ENCODE data around the gene GRHL1. TPM values are rescaled to one million over a fixed set of nuclear protein-coding genes. Genes with fewer than 3 reads are reported as not detected.
"Not testable (repeated sequence)": the region's sequence is repeated elsewhere in the genome, so short reads cannot be mapped to it uniquely, and the experiment has no call there.

Gene GRHL1
- total RNA-seq, 2 donors from 2014 or later, result 1.4 to 5.7 TPM

DNA sequence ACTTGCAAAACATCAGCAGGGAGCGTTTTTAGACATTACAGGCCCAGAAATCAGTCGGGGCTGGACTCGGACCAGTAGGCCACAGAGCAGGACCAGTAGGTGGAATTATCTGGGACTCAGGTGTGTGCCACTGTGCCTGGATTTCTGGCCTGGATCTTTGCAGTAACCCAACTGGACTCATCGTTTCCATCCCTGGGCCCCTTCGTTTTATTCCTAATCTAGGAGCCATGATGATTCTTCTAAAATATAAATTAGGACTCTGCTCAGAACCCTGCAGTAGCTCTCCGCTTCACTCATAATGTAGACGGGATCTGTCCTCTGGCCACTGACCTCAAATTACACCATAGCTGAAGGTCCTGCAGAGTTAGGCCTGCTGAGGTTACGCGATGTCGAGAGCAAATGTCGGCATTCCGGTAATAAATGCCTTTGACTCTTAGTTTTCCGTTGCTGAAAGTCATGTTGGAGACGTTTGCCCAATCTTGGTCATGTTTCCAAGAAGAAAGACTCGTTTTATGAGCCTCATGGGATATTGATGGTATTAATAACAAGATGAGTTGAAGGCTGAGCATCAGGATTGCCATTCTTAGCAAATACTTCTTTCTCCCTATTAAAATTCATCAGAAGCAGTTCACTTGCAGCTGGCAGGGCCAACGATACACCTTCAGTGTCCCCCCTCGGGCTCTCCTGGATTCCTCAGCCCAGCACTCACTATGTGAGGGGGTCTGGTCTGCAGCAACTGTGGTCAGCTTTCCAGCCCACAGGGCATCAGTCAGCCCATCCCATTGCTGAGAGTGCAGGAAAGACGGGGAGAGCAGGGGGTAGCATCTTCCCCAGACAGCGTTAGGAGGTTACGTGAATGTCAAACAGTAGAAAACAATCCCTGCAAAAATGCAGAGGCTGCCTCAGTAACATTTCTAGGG, 52.0 kb downstream of the GRHL1 start:
- ATAC-seq, result no peak

DNA sequence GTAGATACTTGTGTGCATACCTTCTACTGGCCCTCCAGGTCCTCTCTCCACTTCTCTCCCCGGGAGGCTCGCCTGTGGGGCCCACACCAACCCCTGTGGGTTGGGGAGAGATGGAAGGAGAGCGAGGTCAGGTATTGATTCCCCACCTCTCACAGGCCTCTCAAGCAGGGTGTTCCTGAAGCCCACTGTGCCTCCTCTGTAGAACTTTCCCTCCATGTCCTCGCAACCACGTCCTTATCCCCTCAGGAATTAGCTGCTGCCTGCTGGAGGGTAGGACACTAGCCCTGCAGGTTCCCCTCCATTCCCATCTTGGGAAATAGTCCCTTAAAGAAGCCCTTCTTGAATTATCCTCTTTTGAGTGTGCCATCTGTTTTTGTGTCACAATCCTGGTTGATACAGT, 52.9 kb downstream of the GRHL1 start:
- DNase-seq, result no peak
- intact Hi-C loops (cut with DNase I), result no loop called here
- no peak for ATAC-seq

More for the DNA sequence above, 52.0 kb downstream of the GRHL1 start:
- intact Hi-C loops (cut with DNase I), result no loop called here
- no peak for DNase-seq

DNA sequence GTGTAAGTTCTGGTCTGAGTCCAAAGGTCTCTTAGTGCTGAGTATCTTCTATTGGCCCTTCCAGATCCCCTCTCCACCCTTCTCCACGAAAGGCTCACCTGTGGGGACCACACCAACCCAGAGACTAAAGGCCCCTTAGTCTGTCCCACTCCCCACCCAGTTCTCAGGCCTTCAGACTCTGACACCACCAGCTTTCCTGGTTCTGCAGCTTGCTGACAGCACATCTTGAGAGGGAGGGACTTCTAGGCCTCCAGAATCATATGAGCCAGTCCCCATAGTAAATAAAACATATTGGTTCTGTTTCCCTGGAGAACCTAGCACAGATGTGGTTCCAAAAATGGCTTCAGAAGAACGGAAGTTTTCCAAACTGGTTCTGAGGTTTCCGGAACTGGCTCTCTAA, 53.3 kb downstream of the GRHL1 start:
- ATAC-seq (no peak), DNase-seq (no peak)
- intact Hi-C loops (cut with DNase I), result no loop called here

DNA sequence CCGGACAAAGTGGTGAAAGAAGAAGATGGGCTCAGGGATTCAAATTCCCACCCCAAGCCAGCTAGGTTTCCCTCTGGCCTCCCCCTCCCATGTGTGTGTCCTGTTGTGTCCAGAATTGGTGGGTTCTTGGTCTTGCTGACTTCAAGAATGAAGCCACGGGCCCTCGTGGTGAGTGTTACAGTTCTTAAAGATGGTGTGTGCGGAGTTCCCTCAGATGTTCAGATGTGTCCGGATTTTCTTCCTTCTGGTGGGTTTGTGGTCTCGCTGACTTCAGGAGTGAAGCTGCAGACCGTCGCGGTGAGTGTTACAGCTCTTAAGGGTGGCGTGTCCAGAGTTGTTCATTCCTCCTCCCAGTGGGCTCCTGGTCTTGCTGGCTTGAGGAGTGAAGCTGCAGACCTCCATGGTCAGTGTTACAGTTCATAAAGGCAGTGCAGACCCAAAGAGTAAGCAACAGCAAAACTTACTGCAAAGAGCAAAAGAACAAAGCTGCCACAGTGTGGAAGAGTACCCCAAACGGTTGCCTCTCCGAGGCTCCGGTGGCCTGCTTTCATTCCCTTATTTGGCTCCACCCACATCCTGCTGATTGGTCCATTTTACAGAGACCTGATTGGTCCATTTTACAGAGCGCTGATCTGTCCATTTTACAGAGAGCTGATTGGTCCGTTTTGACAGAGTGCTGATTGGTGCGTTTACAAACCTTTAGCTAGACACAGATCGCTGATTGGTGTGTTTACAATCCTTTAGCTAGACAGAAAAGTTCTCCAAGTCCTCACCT, 54.2 kb downstream of the GRHL1 start:
- intact Hi-C loops (cut with DNase I), result no loop called here
- DNase-seq, result no peak
- no peak for ATAC-seq

DNA sequence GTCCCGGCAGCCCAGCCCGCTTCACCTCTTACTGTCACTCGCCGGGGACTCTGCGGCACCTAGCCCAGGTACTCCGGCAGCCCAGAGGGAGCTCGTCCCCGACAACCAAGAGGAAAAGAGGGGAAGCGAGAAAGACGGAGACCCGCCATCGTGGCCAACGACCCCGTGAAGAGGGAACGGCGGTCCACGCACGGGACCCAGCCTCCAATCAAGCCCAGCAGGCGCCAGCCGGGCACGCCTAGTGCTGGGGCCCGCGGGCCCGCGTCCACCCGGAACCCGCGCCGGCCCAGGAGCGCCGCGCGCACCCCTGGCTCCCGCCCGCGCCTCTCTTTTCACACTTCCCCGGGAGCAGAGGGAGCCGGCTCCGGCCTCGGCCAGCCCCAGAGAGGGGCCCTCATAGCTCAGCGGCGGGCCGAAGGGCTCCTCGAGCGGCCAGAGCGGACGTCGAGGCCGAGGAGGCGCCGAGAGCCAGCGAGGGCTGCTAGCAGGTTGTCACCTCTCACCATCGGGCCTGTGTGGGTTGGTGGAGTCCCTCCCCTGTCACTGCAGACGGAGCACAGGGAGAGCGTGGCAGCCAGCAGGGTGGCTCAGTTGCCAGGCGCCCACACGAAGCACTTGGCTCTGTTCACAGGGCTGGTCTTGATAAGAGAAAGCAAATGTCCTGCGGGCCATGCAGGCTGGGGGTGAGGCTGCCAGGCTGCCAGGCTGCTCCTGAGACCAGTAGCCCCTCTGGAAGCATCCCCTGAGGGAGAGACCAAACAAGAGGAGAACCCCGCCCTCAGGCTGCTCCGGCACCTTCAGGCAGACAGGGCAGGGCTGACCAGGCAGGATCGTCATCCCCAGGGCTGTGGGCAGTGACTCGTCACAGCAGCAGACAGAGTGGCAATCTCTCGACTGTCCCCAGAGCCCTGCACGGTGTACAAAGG, 55.0 kb downstream of the GRHL1 start:
- intact Hi-C loops (cut with DNase I), result no loop called here
- DNase-seq (peak; percentile 64), ATAC-seq (peak; percentile 66 to 71)

DNA sequence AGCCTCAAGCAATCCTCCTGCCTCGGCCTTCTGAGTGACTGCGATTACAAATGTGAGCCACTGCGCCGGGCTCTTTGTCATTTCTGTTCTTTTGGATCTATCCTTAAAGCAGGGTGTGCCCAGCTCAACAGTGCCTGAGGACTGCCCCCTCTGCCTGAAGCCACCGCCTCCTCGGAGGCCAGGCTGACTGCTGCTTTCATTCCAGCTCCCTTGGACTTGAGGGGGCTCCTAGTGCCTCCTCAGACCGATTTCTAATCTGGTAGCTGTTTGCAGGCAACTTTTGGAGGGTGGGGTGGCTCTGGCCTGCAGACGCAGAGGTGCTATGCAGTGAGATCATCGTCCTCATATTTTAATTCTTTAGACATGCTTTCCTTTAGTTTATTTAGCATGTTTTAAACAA, 55.9 kb downstream of the GRHL1 start:
- intact Hi-C loops (cut with DNase I), result no loop called here
- DNase-seq, result no peak
- ATAC-seq, result no peak

DNA sequence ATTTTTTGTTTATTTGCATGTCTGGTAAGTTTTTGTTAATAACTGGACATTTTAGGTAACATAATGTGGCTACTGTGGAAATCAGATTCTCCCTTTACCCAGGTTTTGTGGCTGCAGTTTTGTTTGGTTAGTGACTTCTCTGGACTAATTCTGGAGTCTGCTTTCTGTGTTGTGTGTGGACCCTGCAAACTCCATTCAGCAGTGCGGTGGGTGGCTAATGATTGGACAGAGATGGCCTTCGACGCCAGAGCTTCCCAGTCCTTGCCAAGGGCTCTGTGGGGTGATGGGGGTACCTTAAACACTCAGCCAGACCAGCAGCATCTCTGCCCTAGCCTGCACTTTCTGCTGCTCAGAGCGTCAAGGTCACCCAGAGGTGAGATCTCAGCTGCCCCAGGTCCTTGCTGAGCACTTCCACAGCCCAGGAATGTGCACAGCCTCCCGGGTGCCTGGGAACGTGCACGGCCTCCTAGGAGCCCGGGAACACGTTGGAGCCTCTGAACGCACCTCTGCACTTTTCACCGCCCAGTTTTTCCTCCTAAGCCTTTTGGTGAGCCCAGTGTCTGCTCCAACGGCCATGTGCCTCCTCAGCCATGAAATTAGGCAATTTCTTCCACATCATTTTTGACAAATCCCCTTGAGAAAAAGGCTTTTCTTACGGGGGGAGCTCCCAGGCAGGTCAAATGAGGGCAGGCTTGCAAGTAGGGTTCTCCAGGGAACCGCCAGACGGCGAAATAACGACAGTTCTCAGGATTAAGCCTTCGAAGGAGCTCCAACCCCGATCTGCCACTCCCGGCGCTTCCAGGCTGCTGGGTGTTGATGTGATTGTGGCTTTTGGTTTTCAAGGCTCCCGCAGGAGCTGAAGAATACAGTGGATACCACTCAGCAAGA, 56.7 kb downstream of the GRHL1 start:
- intact Hi-C loops (cut with DNase I), result no loop called here
- DNase-seq (no peak), ATAC-seq (peak in 1 of 2 donors; percentile 23)

DNA sequence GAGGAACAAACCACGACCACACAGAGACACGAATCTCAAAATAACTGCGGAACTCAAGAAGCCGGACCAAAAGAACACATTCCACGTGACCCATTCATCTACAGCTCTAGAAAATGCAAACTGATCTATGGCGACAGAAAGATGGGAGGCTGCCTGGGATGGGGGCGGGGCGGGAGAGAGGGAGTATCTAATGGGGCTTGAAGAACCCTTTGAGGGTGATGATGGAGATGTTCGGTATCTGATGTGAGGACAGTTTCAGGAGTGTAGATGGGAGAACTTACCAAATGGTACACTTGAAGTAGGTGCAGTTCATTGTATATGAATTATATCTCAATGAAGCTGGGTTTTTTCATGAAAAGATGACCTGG, 57.3 kb downstream of the GRHL1 start:
- intact Hi-C loops (cut with DNase I), result no loop called here
- no peak for DNase-seq
- no peak for ATAC-seq

DNA sequence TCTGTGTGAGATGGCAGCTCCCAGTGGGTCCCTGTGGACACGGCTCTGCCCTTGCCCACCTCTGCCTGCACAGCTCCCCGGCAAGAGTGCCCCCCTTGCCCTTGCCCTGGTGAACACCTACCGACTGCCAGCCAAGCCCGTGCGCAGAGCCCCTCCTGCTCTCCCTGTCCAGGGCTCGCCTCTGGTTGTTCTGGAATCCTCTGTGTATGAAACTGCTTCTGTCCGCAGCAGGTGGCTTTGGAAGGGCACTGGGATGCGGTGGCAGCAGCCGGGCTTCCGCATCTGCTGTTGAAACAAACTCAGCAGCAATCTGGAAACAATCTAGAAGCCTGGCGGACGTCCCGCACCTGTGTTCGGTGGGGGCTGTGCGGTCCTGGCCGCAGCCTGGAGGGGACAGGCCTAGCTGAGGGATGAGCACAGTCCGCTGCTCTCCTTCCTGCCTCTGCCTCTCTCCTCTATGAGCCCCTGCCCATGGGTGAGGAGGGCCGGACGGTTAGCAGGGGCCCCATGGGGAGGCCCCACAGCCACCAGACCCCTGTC, 57.8 kb downstream of the GRHL1 start:
- ATAC-seq (no peak), DNase-seq (no peak)
- intact Hi-C loops (cut with DNase I), result no loop called here

DNA sequence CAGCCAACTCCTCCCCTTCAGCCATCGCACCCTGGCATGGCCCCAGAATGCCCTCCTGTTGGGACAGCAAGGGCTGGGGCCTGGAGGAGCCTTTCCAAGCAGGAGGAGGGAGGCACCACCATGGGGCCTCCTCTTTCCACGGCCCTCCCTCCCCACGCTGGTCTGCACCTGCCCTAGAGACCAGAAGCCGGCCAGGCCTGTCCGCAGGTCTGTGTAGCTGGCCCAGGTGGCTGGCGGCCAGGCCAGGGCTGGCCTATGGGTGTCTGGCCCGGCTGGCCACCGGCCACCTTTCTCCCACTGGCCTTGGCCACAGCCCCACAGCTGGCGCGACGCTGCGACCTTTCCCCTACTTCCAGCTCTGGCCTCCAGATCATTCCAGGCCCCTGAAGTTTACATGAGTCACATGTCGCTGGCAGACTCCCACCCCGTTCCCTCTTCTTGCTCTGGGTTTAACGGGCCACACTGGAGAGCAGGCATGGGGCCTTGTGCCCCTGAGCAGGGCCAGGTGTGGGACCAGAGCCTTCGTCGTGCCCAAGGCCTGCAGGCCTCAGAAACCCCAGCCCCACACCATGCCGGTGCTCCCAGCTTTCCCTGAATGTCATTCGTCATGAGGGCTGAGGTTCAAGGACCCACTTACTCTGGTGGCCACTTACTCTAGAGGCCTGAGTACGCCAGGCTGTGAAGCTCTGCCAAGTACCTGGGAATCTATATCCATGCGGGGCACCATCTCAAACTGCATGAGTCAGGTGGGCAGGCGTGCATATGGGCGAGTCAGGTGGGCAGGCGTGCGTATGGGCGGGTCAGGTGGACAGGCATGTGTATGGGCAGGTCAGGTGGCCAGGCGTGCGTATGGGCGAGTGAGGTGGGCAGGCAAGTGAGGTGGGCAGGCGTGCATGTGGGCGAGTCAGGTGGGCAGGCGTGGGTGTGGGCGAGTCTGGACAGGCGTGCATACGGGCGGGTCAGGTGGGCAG, 58.6 kb downstream of the GRHL1 start:
- ATAC-seq (peak; percentile 79 to 81), DNase-seq (peak; percentile 90)
- intact Hi-C loops (cut with DNase I), result no loop called here

DNA sequence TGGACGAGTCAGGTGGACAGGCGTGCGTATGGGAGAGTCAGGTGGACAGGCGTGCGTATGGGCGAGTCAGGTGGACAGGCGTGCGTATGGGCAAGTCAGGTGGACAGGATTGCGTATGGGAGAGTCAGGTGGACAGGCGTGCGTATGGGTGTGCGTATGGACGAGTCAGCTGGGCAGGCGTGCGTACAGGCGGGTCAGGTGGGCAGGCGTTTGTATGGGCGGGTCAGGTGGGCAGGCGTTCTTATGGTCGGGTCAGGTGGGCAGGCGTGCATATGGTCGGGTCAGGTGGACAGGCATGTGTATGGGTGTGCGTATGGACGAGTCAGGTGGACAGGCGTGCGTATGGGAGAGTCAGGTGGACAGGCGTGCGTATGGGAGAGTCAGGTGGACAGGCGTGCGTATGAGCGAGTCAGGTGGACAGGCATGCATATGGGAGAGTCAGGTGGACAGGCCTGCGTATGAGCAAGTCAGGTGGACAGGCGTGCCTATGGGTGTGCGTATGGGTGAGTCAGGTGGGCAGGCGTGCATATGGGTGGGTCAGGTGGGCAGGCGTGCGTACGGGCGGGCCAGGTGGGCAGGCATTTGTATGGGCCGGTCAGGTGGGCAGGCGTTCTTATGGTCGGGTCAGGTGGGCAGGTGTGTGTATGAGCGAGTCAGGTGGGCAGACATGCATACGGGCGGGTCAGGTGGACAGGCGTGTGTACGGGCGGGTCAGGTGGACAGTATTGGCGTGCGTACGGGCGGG, 59.5 kb downstream of the GRHL1 start:
- DNase-seq; intact Hi-C loops (cut with DNase I); ATAC-seq: not testable (repeated sequence)

DNA sequence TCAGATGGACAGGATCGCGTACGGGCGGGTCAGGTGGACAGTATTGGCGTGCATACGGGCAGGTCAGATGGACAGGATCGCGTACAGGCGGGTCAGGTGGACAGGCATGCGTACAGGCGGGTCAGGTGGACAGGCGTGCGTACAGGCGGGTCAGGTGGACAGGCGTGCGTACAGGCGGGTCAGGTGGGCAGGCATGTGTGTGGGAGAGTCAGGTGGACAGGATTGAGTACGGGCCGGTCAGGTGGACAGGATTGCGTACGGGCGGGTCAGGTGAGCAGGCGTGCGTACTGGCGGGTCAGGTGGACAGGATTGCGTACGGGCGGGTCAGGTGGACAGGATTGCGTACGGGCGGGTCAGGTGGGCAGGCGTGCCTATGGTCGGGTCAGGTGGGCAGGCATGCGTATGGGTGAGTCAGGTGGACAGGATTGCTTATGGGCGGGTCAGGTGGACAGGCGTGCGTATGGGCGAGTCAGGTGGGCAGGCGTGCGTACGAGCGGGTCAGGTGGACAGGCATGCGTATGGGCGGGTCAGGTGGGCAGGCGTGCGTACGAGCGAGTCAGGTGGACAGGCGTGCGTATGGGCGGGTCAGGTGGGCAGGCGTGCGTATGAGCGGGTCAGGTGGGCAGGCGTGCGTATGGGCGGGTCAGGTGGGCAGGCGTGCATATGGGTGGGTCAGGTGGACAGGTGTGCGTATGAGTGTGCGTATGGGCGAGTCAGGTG, 60.3 kb downstream of the GRHL1 start:
- intact Hi-C loops (cut with DNase I); ATAC-seq; DNase-seq: not testable (repeated sequence)

DNA sequence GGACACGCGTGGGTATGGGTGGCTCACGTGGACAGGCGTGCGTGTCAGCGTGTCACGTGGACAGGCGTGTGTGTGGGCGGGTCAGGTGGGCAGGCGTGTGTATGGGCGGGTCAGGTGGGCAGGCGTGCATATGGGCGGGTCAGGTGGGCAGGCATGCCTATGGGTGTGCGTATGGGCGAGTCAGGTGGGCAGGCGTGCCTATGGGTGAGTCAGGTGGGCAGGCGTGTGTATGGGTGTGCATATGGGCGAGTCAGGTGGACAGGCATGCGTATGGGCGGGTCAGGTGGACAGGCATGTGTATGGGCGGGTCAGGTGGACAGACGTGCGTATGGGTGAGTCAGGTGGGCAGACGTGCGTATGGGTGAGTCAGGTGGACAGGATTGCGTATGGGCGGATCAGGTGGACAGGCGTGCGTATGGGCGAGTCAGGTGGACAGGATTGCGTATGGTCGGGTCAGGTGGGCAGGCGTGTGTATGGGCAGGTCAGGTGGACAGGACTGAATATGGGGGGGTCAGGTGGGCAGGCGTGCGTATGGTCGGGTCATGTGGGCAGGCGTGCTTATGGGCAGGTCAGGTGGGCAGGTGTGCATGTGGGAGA, 61.0 kb downstream of the GRHL1 start:
- DNase-seq; intact Hi-C loops (cut with DNase I); ATAC-seq: not testable (repeated sequence)

DNA sequence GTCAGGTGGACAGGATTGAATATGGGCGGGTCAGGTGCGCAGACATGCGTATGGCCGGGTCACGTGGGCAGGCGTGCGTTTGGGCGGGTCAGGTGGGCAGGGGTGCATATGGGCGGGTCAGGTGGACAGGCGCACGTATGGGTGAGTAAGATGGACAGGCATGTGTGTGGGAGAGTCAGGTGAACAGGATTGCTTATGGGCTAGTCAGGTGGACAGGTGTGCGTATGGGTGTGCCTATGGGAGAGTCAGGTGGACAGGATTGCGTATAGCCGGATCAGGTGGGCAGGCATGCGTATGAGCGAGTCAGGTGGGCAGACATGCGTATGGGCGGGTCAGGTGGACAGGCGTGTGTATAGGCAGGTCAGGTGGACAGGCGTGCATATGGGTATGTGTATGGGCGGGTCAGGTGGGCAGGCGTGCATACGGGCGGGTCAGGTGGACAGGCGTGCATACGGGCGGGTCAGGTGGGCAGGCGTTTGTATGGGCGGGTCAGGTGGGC, 61.5 kb downstream of the GRHL1 start:
- ATAC-seq (no peak), DNase-seq (no peak)
- intact Hi-C loops (cut with DNase I), result no loop called here
